Measurements from ENCODE around the gene KRT32.
"Not testable (repeated sequence)": the region's sequence is repeated elsewhere in the genome, so short reads cannot be mapped to it uniquely, and the experiment has no call there.

The KRT32 gene

GRCh38 chr17:41463746-41464145 lies 3.4 kb downstream of the KRT32 start:
- DNase-seq: no peak

GRCh38 chr17:41462705-41463104 lies 4.5 kb downstream of the KRT32 start:
- no peak for DNase-seq

- DNase-seq: no peak
Observed at GRCh38 chr17:41457676-41458075, 9.5 kb downstream of the KRT32 start.

GRCh38 chr17:41456204-41456603 lies 11.0 kb downstream of the KRT32 start:
- DNase-seq: no peak

- no peak for DNase-seq
Observed at GRCh38 chr17:41455236-41455635, 11.9 kb downstream of the KRT32 start.

GRCh38 chr17:41453066-41453465 lies 14.1 kb downstream of the KRT32 start:
- DNase-seq: no peak

- DNase-seq: no peak
Observed at GRCh38 chr17:41452281-41452680, 14.9 kb downstream of the KRT32 start.

- no peak for DNase-seq
Observed at GRCh38 chr17:41451154-41451728, 15.9 kb downstream of the KRT32 start.

GRCh38 chr17:41449008-41449407 lies 18.2 kb downstream of the KRT32 start:
- DNase-seq: no peak

GRCh38 chr17:41448506-41448905 lies 18.7 kb downstream of the KRT32 start:
- DNase-seq: no peak

GRCh38 chr17:41446806-41447205 lies 20.4 kb downstream of the KRT32 start:
- DNase-seq: no peak

- no peak for DNase-seq
Observed at GRCh38 chr17:41444640-41445039, 22.5 kb downstream of the KRT32 start.

GRCh38 chr17:41444186-41444585 lies 23.0 kb downstream of the KRT32 start:
- no peak for DNase-seq

- DNase-seq: no peak
Observed at GRCh38 chr17:41442739-41443138, 24.4 kb downstream of the KRT32 start.

- DNase-seq: no peak
Observed at GRCh38 chr17:41440531-41441033, 26.6 kb downstream of the KRT32 start, which contains the start of gene KRT38. KRT38 (minus strand) TSS chr17:41440983; CDS start chr17:41440921, 62 bp downstream.

- no peak for DNase-seq
Observed at GRCh38 chr17:41439375-41439774, 27.8 kb downstream of the KRT32 start.

GRCh38 chr17:41437769-41438168 lies 29.4 kb downstream of the KRT32 start:
- DNase-seq: no peak

- no peak for DNase-seq
Observed at GRCh38 chr17:41437254-41437653, 29.9 kb downstream of the KRT32 start.

GRCh38 chr17:41434415-41434814 lies 32.8 kb downstream of the KRT32 start:
- DNase-seq: no peak

GRCh38 chr17:41434005-41434404 lies 33.2 kb downstream of the KRT32 start:
- DNase-seq: no peak

- DNase-seq: no peak
Observed at GRCh38 chr17:41433586-41433985, 33.6 kb downstream of the KRT32 start.

- DNase-seq: not testable (repeated sequence)
Observed at GRCh38 chr17:41430376-41430775, 36.8 kb downstream of the KRT32 start.

GRCh38 chr17:41429667-41430066 lies 37.5 kb downstream of the KRT32 start:
- DNase-seq: no peak

GRCh38 chr17:41428591-41429291 lies 38.4 kb downstream of the KRT32 start:
- no peak for DNase-seq
